Measurements from ENCODE around the gene USP12.

USP12 gene

GRCh38 chr13:27034678-27035111, 136.9 kb downstream of the USP12 start:
- Histone ChIP-seq H3K4me1 (ENCODE audit: insufficient read depth, low read length, severe bottlenecking) (no peaks in the 10 kb centered on the region), H4K20me1 (ENCODE audit: insufficient read depth, low read length) (no peaks in the 10 kb centered on the region), H3K4me2 (ENCODE audit: low read length) (no peak overlapping the region), H3K27me3 (ENCODE audit: insufficient read depth, low read length) (no peaks in the 10 kb centered on the region), H3K9ac (ENCODE audit: low read length) (no peak overlapping the region), H3F3A (ENCODE audit: insufficient read depth, low read length) (no peaks in the 10 kb centered on the region), H2AFZ (ENCODE audit: low read length) (no peak overlapping the region), H3K79me2 (ENCODE audit: insufficient read depth, low read length) (no peaks in the 10 kb centered on the region), H3K27ac (ENCODE audit: low read depth, low read length, poor library complexity, severe bottlenecking) (no peak overlapping the region), H3K4me3 (ENCODE audit: low read depth, low read length, poor library complexity, severe bottlenecking) (no peak overlapping the region), H3K9me2 (ENCODE audit: low read depth, low read length) (no peaks in the 10 kb centered on the region), H3K9me3 (ENCODE audit: low read length) (no peaks in the 10 kb centered on the region), H3K36me3 (ENCODE audit: insufficient read depth, low read length) (no peaks in the 10 kb centered on the region)
- TF ChIP-seq CTCF (IDR thresholded peaks at IDR 0.05; ENCODE audit: low read length) (no peak), EZH2 (IDR thresholded peaks at IDR 0.05; ENCODE audit: borderline replicate concordance, low read length) (no peak)

- H3K79me2 ChIP-seq (ENCODE audit: insufficient read depth, low read length) = no peaks in the 10 kb centered on the region
- H3K4me1 ChIP-seq (ENCODE audit: insufficient read depth, low read length, severe bottlenecking) = no peaks in the 10 kb centered on the region
- no peak overlapping the region for H3K4me2 ChIP-seq (ENCODE audit: low read length)
- H3F3A ChIP-seq (ENCODE audit: insufficient read depth, low read length) = no peaks in the 10 kb centered on the region
- no peaks in the 10 kb centered on the region for H3K9me2 ChIP-seq (ENCODE audit: low read depth, low read length)
- H2AFZ ChIP-seq (ENCODE audit: low read length) = no peak overlapping the region
- TF ChIP-seq EZH2 (IDR thresholded peaks at IDR 0.05; ENCODE audit: borderline replicate concordance, low read length) = no peak
- no peak for TF ChIP-seq CTCF (IDR thresholded peaks at IDR 0.05; ENCODE audit: low read length)
- no peak overlapping the region for H3K27ac ChIP-seq (ENCODE audit: low read depth, low read length, poor library complexity, severe bottlenecking)
- H3K9ac ChIP-seq (ENCODE audit: low read length) = no peak overlapping the region
- no peak overlapping the region for H3K4me3 ChIP-seq (ENCODE audit: low read depth, low read length, poor library complexity, severe bottlenecking)
- no peaks in the 10 kb centered on the region for H4K20me1 ChIP-seq (ENCODE audit: insufficient read depth, low read length)
- no peaks in the 10 kb centered on the region for H3K36me3 ChIP-seq (ENCODE audit: insufficient read depth, low read length)
- H3K27me3 ChIP-seq (ENCODE audit: insufficient read depth, low read length) = no peaks in the 10 kb centered on the region; the same call in 1 of the 2 replicates
- H3K9me3 ChIP-seq (ENCODE audit: low read length) = no peaks in the 10 kb centered on the region
Measured at GRCh38 chr13:27028683-27029480, 142.7 kb downstream of the USP12 start.

- no peaks in the 10 kb centered on the region for H4K20me1 ChIP-seq (ENCODE audit: insufficient read depth, low read length)
- no peak overlapping the region for H2AFZ ChIP-seq (ENCODE audit: low read length)
- no peaks in the 10 kb centered on the region for H3K79me2 ChIP-seq (ENCODE audit: insufficient read depth, low read length)
- no peak overlapping the region for H3K4me3 ChIP-seq (ENCODE audit: low read depth, low read length, poor library complexity, severe bottlenecking)
- H3F3A ChIP-seq (ENCODE audit: insufficient read depth, low read length) = no peaks in the 10 kb centered on the region
- no peak overlapping the region for H3K9ac ChIP-seq (ENCODE audit: low read length)
- H3K36me3 ChIP-seq (ENCODE audit: insufficient read depth, low read length) = no peaks in the 10 kb centered on the region
- H3K4me1 ChIP-seq (ENCODE audit: insufficient read depth, low read length, severe bottlenecking) = no peaks in the 10 kb centered on the region
- no peak overlapping the region for H3K27ac ChIP-seq (ENCODE audit: low read depth, low read length, poor library complexity, severe bottlenecking)
- no peaks in the 10 kb centered on the region for H3K9me3 ChIP-seq (ENCODE audit: low read length)
- H3K9me2 ChIP-seq (ENCODE audit: low read depth, low read length) = no peaks in the 10 kb centered on the region
- no peak for TF ChIP-seq CTCF (IDR thresholded peaks at IDR 0.05; ENCODE audit: low read length)
- no peak for TF ChIP-seq EZH2 (IDR thresholded peaks at IDR 0.05; ENCODE audit: borderline replicate concordance, low read length)
- H3K27me3 ChIP-seq (ENCODE audit: insufficient read depth, low read length) = no peaks in the 10 kb centered on the region; the same call in 1 of the 2 replicates
- H3K4me2 ChIP-seq (ENCODE audit: low read length) = no peak overlapping the region
Measured at GRCh38 chr13:27027086-27027667, 144.4 kb downstream of the USP12 start.
